Fibroblast of the aortic adventitia (primary cell): ENCODE results near the gene EDEM1. TPM values are rescaled to one million over a fixed set of nuclear protein-coding genes. Genes with fewer than 3 reads are reported as not detected.

Experiments
- DNase-seq: peaks from one replicate; pipeline ENCODE4 v3.0.0-alpha.2; 2010; ENCODE audit warnings: low read depth
- H3K4me3 ChIP-seq: 2 replicates; pipeline ENCODE4 v1.5.1; 2011; ENCODE audit warnings: low read depth, mild to moderate bottlenecking, control low read depth, low read length, moderate library complexity
- small RNA-seq: library from RNA; depleted of rRNA; stranded (forward); fragments of <200 nt; gene quantifications from one replicate; pipeline ENCODE3, GENCODE V24; 2012
- total RNA-seq: library from RNA; depleted of rRNA; stranded (reverse); fragments of >200 nt; gene quantifications from 2 replicates; pipeline ENCODE4 v1.2.3, GENCODE V29; 2012; ENCODE audit warnings: low replicate concordance
- TF ChIP-seq, protein P1 (sequence below): IDR thresholded peaks from 2 replicates; pipeline ENCODE4 v1.5.1; 2011; ENCODE audit warnings: mild to moderate bottlenecking, low read length, control low read depth, inconsistent platforms; ENCODE audit not compliant: insufficient read depth

The EDEM1 gene
- total RNA-seq, 1 donor, result 32.6 TPM

- no peak overlapping the region for H3K4me3 ChIP-seq
- no peak for DNase-seq
- TF ChIP-seq, protein P1, sequence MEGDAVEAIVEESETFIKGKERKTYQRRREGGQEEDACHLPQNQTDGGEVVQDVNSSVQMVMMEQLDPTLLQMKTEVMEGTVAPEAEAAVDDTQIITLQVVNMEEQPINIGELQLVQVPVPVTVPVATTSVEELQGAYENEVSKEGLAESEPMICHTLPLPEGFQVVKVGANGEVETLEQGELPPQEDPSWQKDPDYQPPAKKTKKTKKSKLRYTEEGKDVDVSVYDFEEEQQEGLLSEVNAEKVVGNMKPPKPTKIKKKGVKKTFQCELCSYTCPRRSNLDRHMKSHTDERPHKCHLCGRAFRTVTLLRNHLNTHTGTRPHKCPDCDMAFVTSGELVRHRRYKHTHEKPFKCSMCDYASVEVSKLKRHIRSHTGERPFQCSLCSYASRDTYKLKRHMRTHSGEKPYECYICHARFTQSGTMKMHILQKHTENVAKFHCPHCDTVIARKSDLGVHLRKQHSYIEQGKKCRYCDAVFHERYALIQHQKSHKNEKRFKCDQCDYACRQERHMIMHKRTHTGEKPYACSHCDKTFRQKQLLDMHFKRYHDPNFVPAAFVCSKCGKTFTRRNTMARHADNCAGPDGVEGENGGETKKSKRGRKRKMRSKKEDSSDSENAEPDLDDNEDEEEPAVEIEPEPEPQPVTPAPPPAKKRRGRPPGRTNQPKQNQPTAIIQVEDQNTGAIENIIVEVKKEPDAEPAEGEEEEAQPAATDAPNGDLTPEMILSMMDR, result no peak
Measured at GRCh38 chr3:5264093-5264600, 76.6 kb downstream of the EDEM1 start.

DNA sequence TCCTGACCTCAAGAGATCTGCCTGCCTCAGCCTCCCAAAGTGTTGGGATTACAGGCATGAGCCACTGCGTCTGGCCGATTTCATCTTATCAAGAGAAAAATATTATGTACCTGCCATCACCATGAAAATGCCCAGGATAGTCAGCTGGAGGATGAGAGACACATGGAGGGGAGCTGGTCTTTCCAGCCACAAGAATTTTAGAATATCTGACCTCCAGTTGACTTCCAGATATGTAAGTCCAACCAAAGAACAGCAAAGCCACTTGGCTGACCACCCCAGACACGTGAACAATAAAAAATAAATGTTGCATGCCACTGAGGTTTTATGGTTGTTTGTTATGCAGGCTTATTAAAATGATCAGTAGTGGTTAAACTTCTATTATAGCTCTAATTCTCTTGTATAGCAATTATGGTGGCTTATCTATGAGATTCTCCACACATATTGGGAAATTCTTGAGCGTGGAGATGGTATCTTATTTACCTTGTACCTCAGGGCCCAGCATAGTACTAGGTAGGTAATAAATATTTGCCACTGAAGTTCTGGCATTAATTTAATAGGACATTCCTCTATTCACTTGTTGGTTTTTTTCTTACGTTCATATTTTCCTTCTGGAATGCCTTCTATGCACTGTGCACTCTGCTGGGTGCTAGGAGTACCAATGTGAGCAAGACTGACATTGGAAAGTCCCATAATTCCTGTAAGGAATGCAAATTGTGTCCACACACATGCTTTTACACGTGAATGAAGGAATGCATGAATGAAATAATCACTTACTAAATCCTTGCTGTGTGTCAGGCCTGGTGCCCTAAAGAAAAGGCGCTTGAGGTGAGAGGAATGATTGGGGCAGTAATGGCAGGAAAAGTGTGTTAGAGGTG is 77.6 kb downstream of the EDEM1 start:
- H3K4me3 ChIP-seq, result no peak overlapping the region
- TF ChIP-seq, protein P1, result no peak
- DNase-seq, result no peak

DNA sequence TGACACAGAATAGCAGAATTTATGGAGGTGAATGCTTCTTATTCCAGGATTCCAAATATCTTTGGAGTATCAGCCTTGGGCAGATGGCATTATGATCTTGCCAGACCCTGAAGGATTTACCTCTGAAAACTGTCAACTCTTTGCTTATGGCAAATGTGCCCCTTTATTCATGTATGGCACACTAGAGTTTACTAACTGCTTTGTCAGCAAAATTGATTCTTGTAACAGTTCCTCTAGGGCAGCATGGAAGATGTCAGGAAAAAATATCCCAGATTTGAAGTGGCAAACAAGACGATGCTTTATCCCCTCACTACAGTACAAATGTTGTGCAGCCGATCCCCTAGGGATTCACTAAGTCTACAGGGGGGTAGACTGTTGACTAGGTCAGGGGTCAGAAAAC is 79.7 kb downstream of the EDEM1 start:
- no peak for DNase-seq
- TF ChIP-seq, protein P1, result no peak
- H3K4me3 ChIP-seq, result no peak overlapping the region

DNA sequence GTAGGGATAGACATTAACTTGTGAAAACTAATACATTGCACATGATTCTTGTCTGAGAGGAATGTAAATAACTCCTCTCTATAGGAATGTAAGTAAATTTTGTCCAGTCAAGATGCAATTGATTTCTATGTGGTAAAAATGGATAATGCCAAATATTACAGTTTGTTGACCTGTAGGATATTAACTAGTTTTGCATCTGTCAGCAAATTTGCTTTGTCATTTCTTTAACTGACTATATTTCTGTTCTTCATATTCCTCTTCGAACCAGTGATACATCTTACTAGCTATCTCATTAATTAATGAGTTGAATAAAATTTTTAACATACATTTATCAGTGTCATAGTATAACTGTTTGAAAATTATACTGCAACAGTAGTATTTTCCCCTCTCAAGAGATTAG is 80.4 kb downstream of the EDEM1 start:
- no peak for DNase-seq
- TF ChIP-seq, protein P1, result no peak
- H3K4me3 ChIP-seq, result no peak overlapping the region

Small RNAs within 50 kb of the gene (small RNA-seq; reads per million reads assigned to genes)
- gene MIR4790 (not detected), gene RN7SL553P (not detected)

Other genes starting within 250 kb of the EDEM1 start
- 22.9 and 36.1 TPM in 2 replicates for gene BHLHE40, start 208.3 kb upstream of the EDEM1 start, total RNA-seq
- gene ARL8B, start 65.4 kb upstream of the EDEM1 start, total RNA-seq, result 89.0 and 92.0 TPM in 2 replicates